ENCODE data around the gene CRHR1.

DNA sequence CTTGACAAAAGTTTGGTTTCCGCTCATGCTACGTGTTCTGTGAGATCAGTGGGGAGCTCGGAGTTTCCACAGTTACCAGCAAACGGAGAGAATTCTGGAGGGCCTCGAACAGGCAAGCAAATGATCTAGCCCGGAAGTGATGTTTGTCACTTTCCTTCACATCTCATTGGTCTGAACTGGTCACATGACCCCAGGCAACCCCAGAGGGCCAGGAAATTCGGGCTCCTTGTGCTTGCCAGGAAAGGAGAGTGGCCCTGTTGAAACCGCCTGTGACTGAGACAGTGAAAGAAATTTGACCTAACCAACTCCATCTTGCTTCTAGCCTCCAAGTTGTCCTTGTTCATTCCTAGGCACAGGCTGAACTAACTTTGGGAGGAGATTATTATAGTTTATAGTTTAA is 83.6 kb downstream of the CRHR1 start:
- TF ChIP-seq, protein P1, sequence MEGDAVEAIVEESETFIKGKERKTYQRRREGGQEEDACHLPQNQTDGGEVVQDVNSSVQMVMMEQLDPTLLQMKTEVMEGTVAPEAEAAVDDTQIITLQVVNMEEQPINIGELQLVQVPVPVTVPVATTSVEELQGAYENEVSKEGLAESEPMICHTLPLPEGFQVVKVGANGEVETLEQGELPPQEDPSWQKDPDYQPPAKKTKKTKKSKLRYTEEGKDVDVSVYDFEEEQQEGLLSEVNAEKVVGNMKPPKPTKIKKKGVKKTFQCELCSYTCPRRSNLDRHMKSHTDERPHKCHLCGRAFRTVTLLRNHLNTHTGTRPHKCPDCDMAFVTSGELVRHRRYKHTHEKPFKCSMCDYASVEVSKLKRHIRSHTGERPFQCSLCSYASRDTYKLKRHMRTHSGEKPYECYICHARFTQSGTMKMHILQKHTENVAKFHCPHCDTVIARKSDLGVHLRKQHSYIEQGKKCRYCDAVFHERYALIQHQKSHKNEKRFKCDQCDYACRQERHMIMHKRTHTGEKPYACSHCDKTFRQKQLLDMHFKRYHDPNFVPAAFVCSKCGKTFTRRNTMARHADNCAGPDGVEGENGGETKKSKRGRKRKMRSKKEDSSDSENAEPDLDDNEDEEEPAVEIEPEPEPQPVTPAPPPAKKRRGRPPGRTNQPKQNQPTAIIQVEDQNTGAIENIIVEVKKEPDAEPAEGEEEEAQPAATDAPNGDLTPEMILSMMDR (IDR thresholded peaks at IDR 0.05; ENCODE audit: insufficient read depth, low read length): no peak
- TF ChIP-seq POLR2AphosphoS5 (IDR thresholded peaks at IDR 0.05; ENCODE audit: low read depth) (no peak), GABPA (IDR thresholded peaks at IDR 0.05; ENCODE audit: low read depth) (no peak)
- TF ChIP-seq, protein P2, sequence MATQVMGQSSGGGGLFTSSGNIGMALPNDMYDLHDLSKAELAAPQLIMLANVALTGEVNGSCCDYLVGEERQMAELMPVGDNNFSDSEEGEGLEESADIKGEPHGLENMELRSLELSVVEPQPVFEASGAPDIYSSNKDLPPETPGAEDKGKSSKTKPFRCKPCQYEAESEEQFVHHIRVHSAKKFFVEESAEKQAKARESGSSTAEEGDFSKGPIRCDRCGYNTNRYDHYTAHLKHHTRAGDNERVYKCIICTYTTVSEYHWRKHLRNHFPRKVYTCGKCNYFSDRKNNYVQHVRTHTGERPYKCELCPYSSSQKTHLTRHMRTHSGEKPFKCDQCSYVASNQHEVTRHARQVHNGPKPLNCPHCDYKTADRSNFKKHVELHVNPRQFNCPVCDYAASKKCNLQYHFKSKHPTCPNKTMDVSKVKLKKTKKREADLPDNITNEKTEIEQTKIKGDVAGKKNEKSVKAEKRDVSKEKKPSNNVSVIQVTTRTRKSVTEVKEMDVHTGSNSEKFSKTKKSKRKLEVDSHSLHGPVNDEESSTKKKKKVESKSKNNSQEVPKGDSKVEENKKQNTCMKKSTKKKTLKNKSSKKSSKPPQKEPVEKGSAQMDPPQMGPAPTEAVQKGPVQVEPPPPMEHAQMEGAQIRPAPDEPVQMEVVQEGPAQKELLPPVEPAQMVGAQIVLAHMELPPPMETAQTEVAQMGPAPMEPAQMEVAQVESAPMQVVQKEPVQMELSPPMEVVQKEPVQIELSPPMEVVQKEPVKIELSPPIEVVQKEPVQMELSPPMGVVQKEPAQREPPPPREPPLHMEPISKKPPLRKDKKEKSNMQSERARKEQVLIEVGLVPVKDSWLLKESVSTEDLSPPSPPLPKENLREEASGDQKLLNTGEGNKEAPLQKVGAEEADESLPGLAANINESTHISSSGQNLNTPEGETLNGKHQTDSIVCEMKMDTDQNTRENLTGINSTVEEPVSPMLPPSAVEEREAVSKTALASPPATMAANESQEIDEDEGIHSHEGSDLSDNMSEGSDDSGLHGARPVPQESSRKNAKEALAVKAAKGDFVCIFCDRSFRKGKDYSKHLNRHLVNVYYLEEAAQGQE (IDR thresholded peaks at IDR 0.05; ENCODE audit: insufficient replicate concordance, low read depth): no peak

Data from HL-60 (cell line).